Pancreas (tissue), 10 donors: ENCODE results near the gene CDHR5. TPM values are rescaled to one million over a fixed set of nuclear protein-coding genes. Genes with fewer than 3 reads are reported as not detected.
A peak's percentile ranks its signal among the peaks of the same experiment; 100 is the strongest.

Experiments used
- ATAC-seq, 4 donors: fragments of 200-7000 bp; cut with Tn5 transposase; one replicate each; pipeline versions ENCODE4 v1.8.0 to v1.9.1; 2020; ENCODE audit warnings: mild to moderate bottlenecking in 4 of 4, moderate library complexity in 4 of 4
- DNase-seq, 6 donors: peaks; one replicate each; pipeline ENCODE4 v3.0.0-alpha.2; 2020
- FAIRE-seq: peaks from 2 replicates; lab custom pipeline; 2012; peaks lifted over from hg19 to GRCh38; lab: Jason Lieb, UNC
- H3K27ac ChIP-seq, 4 donors: fragments of 200-600 bp; sonication (generic); 1 replicate in 3 of 4; 2 replicates in 1 of 4; pipeline versions ENCODE4 v1.5.0 to v1.8.0; 2020
- H3K27me3 ChIP-seq, 4 donors: fragments of 200-600 bp; one replicate each; pipeline ENCODE4 v1.8.0; 2021
- H3K36me3 ChIP-seq, 3 donors: fragments of 200-600 bp; sonication (generic) in 1 of 3; one replicate each; pipeline versions ENCODE4 v1.5.0 to v1.8.0; 2020 to 2021
- H3K4me1 ChIP-seq, 3 donors: fragments of 200-600 bp; one replicate each; pipeline ENCODE4 v1.8.0; 2021
- H3K4me3 ChIP-seq, 4 donors: fragments of 200-600 bp; sonication (generic) in 2 of 4; one replicate each; pipeline versions ENCODE4 v1.5.0 to v1.8.0; 2020 to 2021
- H3K9me3 ChIP-seq, 4 donors: fragments of 200-600 bp; one replicate each; pipeline ENCODE4 v1.8.0; 2021
- CTCF ChIP-seq, 4 donors: fragments of 200-600 bp; sonication (generic) in 3 of 4; IDR thresholded peaks; one replicate each; pipeline versions ENCODE4 v1.5.0 to v1.8.0; 2021; ENCODE audit warnings: antibody characterized with exemption in 4 of 4
- WGBS, 2 donors: extraction: QIAGEN DNeasy Blood & Tissue Kit; methylation state at CpG; one replicate each; pipeline ENCODE4 v1.1.7; 2013; 5-methylcytosine and 5-hydroxymethylcytosine counted together
- intact Hi-C, 3 donors: fragments of 100-400 bp; cut with DNase I; formaldehyde crosslinking; loops; one replicate each; pipeline versions ENCODE4 v1.11.1 to v1.14.2; 2022
- polyA plus RNA-seq, 2 donors: library from polyadenylated mRNA; stranded (reverse); fragments of 200-250 nt; gene quantifications; one replicate each; pipeline ENCODE4 v1.2.3, GENCODE V29; 2013
- total RNA-seq, 6 donors: library from RNA; stranded (reverse); fragmentation: NEBNext Ultra II Directional in 4 of 6; extraction: Animal tissue kit (Norgen Biotek cat#: 25700) in 4 of 6; gene quantifications; one replicate each; pipeline versions ENCODE4 v1.2.1 to v1.2.4, GENCODE V29; 2021 to 2023
- donor health status: healthy with polysubstance abuse.
- donor health status: DM: no; HTN: no; CAD: no; lungs with moderate emphysema.
- donor health status: DM: no; HTN: no; CAD: no.
- donor health status: control.
- donor health status: control.
- donor health status: Bipolar disorder and iron deficiency.
- donor health status: DM: yes; HTN: yes; CAD: no.
- donor health status: DM: no; HTN: no; CAD: no.
- donor health status: DM: no; HTN: no; CAD: no.
- donor health status: DM: yes; HTN: yes; CAD: no.

The CDHR5 gene
- total and polyA plus RNA-seq, 8 donors = 0.61 to 4.4 (median 1.5) TPM

- DNase-seq = peak; percentile 46 to 76 (median 68)
- no peak for FAIRE-seq
- Histone ChIP-seq H3K4me3 (peak overlapping the region; percentile 29 to 53 (median 50)), H3K4me1 (peaks cover 0 to 9% (median 7%) of the 10 kb centered on the region in 3 donors), H3K9me3 (no peaks in the 10 kb centered on the region), H3K27me3 (no peaks in the 10 kb centered on the region), H3K36me3 (peaks cover 0 to 35% (median 19%) of the 10 kb centered on the region in 3 donors), H3K27ac (peak overlapping the region; percentile 79 to 91 (median 84))
- TF ChIP-seq CTCF (IDR thresholded peaks at IDR 0.05) = no peak
- intact Hi-C loops = no loop called here
- ATAC-seq = peak; percentile 2 to 33 (median 18)
- WGBS, 2 donors = 52 to 72% methylated on average over 68 of the region's 68 CpGs
Observed at GRCh38 chr11:614623-615503, 9.9 kb downstream of the CDHR5 start.

GRCh38 chr11:614021-614622, 10.6 kb downstream of the CDHR5 start:
- intact Hi-C loops = no loop called here
- peaks cover 0 to 41% (median 26%) of the 10 kb centered on the region in 3 donors for H3K36me3 ChIP-seq
- ATAC-seq = no peak
- H3K27me3 ChIP-seq = no peaks in the 10 kb centered on the region
- 74 to 87% methylated on average over 11 to 14 of the region's 14 CpGs for WGBS, 2 donors
- H3K27ac ChIP-seq = peak overlapping the region; percentile 79 to 91 (median 84)
- peak in 4 of 6 donors; percentile 27 to 83 (median 50) for DNase-seq
- peak overlapping the region in 1 of 4 donors; percentile 51 for H3K4me3 ChIP-seq
- FAIRE-seq = no peak
- H3K4me1 ChIP-seq = peaks cover 0 to 9% (median 7%) of the 10 kb centered on the region in 3 donors
- TF ChIP-seq CTCF (IDR thresholded peaks at IDR 0.05) = no peak
- H3K9me3 ChIP-seq = no peaks in the 10 kb centered on the region

GRCh38 chr11:613369-613968, 11.3 kb downstream of the CDHR5 start:
- ATAC-seq (peak in 2 of 4 donors; percentile 2 to 17), DNase-seq (peak in 5 of 6 donors; percentile 49 to 88 (median 49)), FAIRE-seq (no peak)
- Histone ChIP-seq H3K4me3 (no peak overlapping the region), H3K36me3 (peaks cover 0 to 47% (median 32%) of the 10 kb centered on the region in 3 donors), H3K27me3 (no peaks in the 10 kb centered on the region), H3K4me1 (peaks cover 0 to 9% (median 7%) of the 10 kb centered on the region in 3 donors), H3K9me3 (no peaks in the 10 kb centered on the region), H3K27ac (peak overlapping the region in 1 of 4 donors; percentile 80)
- WGBS, 2 donors = 75 to 76% methylated on average over 33 to 36 of the region's 36 CpGs
- intact Hi-C loops = no loop called here
- no peak for TF ChIP-seq CTCF (IDR thresholded peaks at IDR 0.05)

- FAIRE-seq (no peak), ATAC-seq (no peak), DNase-seq (peak in 3 of 6 donors; percentile 26 to 64 (median 33))
- peaks cover 0 to 9% (median 7%) of the 10 kb centered on the region in 3 donors for H3K4me1 ChIP-seq
- WGBS, 2 donors = 92 to 93% methylated on average over 10 of the region's 10 CpGs
- H3K27ac ChIP-seq = no peak overlapping the region
- H3K27me3 ChIP-seq = no peaks in the 10 kb centered on the region
- H3K9me3 ChIP-seq = no peaks in the 10 kb centered on the region
- no peak for TF ChIP-seq CTCF (IDR thresholded peaks at IDR 0.05)
- H3K4me3 ChIP-seq = no peak overlapping the region
- intact Hi-C loops = no loop called here
- H3K36me3 ChIP-seq = peaks cover 0 to 53% (median 36%) of the 10 kb centered on the region in 3 donors
Observed at GRCh38 chr11:612961-613300, 11.8 kb downstream of the CDHR5 start.
